Neuronal stem cell (in vitro differentiated cells): ENCODE results near the gene FOXO3.

Source experiments
- DNase-seq: peaks from one replicate; pipeline ENCODE4 v3.0.0-alpha.2; 2013; ENCODE audit warnings: low spot score
- H2AFZ ChIP-seq: one replicate; pipeline ENCODE4 v1.6.1; 2013; ENCODE audit warnings: mild to moderate bottlenecking, low read length, inconsistent platforms
- H2AK5ac ChIP-seq: 2 replicates; pipeline ENCODE4 v1.6.1; 2013; ENCODE audit warnings: low read depth, mild to moderate bottlenecking, inconsistent platforms, low read length, moderate library complexity, mixed read lengths
- H2BK120ac ChIP-seq: 2 replicates; pipeline ENCODE4 v1.6.1; 2013; ENCODE audit warnings: low read depth, mild to moderate bottlenecking, inconsistent platforms, low read length, moderate library complexity, mixed read lengths
- H2BK12ac ChIP-seq: one replicate; pipeline ENCODE4 v1.6.1; 2013; ENCODE audit warnings: low read length, inconsistent platforms
- H2BK15ac ChIP-seq: 2 replicates; pipeline ENCODE4 v1.6.1; 2013; ENCODE audit warnings: mild to moderate bottlenecking, low read length, inconsistent platforms, mixed read lengths
- H2BK5ac ChIP-seq: one replicate; pipeline ENCODE4 v1.6.1; 2013; ENCODE audit warnings: inconsistent platforms, mild to moderate bottlenecking, low read length, moderate library complexity
- H3K14ac ChIP-seq: one replicate; pipeline ENCODE4 v1.6.1; 2013; ENCODE audit warnings: low read length, inconsistent platforms
- H3K18ac ChIP-seq: 2 replicates; pipeline ENCODE4 v1.6.1; 2013; ENCODE audit warnings: low read length, inconsistent platforms
- H3K23ac ChIP-seq: 2 replicates; pipeline ENCODE4 v1.6.1; 2013; ENCODE audit warnings: low read depth, mild to moderate bottlenecking, mixed read lengths, low read length, inconsistent platforms; ENCODE audit not compliant: poor library complexity
- H3K27ac ChIP-seq: replicated peaks from 3 replicates; pipeline ENCODE4 v1.5.1; 2013; ENCODE audit warnings: low read length, inconsistent platforms
- H3K27me3 ChIP-seq, 3 experiments: 2 replicates each; pipeline ENCODE4 v1.6.1; 2013; ENCODE audit warnings: low read length in 3 of 3, mild to moderate bottlenecking in 2 of 3, inconsistent platforms in 1 of 3, low read depth in 1 of 3, mixed read lengths in 1 of 3, moderate library complexity in 1 of 3; ENCODE audit not compliant: control insufficient read depth in 3 of 3, insufficient read depth in 3 of 3
- H3K36me3 ChIP-seq, 2 donors: replicated peaks in 1 of 2; 2 replicates each; pipeline ENCODE4 v1.6.1; 2013; ENCODE audit warnings: low read length in 2 of 2; ENCODE audit not compliant: control insufficient read depth in 2 of 2, insufficient read depth in 2 of 2
- H3K4ac ChIP-seq: 2 replicates; pipeline ENCODE4 v1.6.1; 2013; ENCODE audit warnings: inconsistent platforms, mild to moderate bottlenecking, low read length, moderate library complexity
- H3K4me1 ChIP-seq, 2 donors: 1 replicate in 1 of 2; 2 replicates in 1 of 2; pipeline ENCODE4 v1.6.1; 2013; ENCODE audit warnings: low read length in 2 of 2, low read depth in 1 of 2; ENCODE audit not compliant: control insufficient read depth in 2 of 2, insufficient read depth in 1 of 2
- H3K4me2 ChIP-seq: one replicate; pipeline ENCODE4 v1.6.1; 2013; ENCODE audit warnings: mild to moderate bottlenecking, low read length, inconsistent platforms; ENCODE audit not compliant: insufficient read depth, poor library complexity, severe bottlenecking
- H3K4me3 ChIP-seq, 2 donors: 2 replicates each; pipeline ENCODE4 v1.5.1; 2013; ENCODE audit warnings: low read length in 2 of 2, mild to moderate bottlenecking in 2 of 2, inconsistent platforms in 1 of 2, moderate library complexity in 1 of 2
- H3K79me1 ChIP-seq: one replicate; pipeline ENCODE4 v1.6.1; 2013; ENCODE audit warnings: low read depth, mild to moderate bottlenecking, inconsistent platforms, low read length, moderate library complexity
- H3K9ac ChIP-seq: one replicate; pipeline ENCODE4 v1.6.1; 2013; ENCODE audit warnings: mild to moderate bottlenecking, low read depth, low read length, inconsistent platforms; ENCODE audit not compliant: poor library complexity
- H3K9me3 ChIP-seq, 2 donors: replicated peaks in 1 of 2; 2 replicates each; pipeline versions ENCODE3 to v1.6.1; 2013; ENCODE audit warnings: low read length in 2 of 2, mild to moderate bottlenecking in 2 of 2, inconsistent platforms in 1 of 2, low read depth in 1 of 2, mixed read lengths in 1 of 2, moderate library complexity in 1 of 2; ENCODE audit not compliant: control insufficient read depth in 2 of 2, insufficient read depth in 1 of 2
- H4K8ac ChIP-seq: one replicate; pipeline ENCODE4 v1.6.1; 2013; ENCODE audit warnings: low read depth, mild to moderate bottlenecking, inconsistent platforms, low read length, moderate library complexity
- H4K91ac ChIP-seq: one replicate; pipeline ENCODE4 v1.6.1; 2013; ENCODE audit warnings: low read length, low read depth, mild to moderate bottlenecking, inconsistent platforms; ENCODE audit not compliant: poor library complexity
- WGBS, 2 donors: extraction: QIAGEN DNeasy Blood & Tissue Kit; methylation state at CpG; one replicate each; pipeline ENCODE4 v1.1.7; 2013; ENCODE audit warnings: missing lambda C conversion rate in 2 of 2, mixed read lengths in 1 of 2; ENCODE audit not compliant: insufficient read length in 2 of 2, insufficient replicate concordance in 1 of 2; ENCODE audit errors: extremely low coverage in 2 of 2; 5-methylcytosine and 5-hydroxymethylcytosine counted together

The FOXO3 gene

DNA sequence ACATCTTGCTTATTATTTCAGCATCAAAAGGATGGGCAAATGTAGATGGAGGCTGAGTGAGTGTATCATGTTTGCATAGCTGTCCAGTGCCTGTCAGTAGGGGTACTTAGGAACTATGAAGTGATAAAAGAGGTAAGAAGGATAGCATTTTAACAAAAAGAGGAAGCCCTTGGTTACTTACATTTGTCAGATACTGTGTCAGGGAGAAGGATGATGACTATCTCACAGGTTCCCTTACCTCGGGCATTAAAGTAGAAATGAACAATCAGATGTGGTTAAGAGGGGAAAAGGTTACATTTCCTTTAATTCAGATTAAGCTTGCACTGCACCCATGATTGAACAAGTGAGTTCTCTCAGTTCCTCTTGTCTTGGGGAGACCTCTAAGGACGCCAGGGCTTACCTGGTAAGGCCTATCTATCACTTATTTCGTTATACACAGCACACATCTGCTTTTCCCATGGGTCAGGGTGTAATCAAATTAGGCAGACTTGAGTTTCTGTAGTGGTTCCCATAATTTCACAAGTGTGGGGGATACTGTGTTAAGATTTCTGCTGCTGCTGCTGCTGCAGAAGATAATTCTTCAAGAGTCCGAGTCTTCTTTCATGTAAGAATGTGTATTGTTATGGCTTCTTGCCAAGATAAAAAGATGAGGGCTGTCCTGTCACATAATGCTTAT lies 4.5 kb downstream of the FOXO3 start:
- peaks cover 0 to 8% of the 10 kb centered on the region in 2 donors for H3K4me1 ChIP-seq
- H2AK5ac ChIP-seq, result no peak overlapping the region
- H3K27ac ChIP-seq, result no peak overlapping the region
- no peak overlapping the region for H4K91ac ChIP-seq
- no peak overlapping the region for H2AFZ ChIP-seq
- peaks cover 9% of the 10 kb centered on the region for H3K79me1 ChIP-seq
- no peak for DNase-seq
- H4K8ac ChIP-seq, result no peak overlapping the region
- no peak overlapping the region for H3K23ac ChIP-seq
- no peak overlapping the region for H2BK12ac ChIP-seq
- H3K14ac ChIP-seq, result no peak overlapping the region
- H3K4me3 ChIP-seq, result no peak overlapping the region
- peaks cover 5 to 52% of the 10 kb centered on the region in 2 donors for H3K36me3 ChIP-seq
- no peak overlapping the region for H3K4me2 ChIP-seq
- no peak overlapping the region for H3K18ac ChIP-seq
- H2BK5ac ChIP-seq, result no peak overlapping the region
- no peak overlapping the region for H2BK15ac ChIP-seq
- H2BK120ac ChIP-seq, result no peak overlapping the region
- H3K9ac ChIP-seq, result no peak overlapping the region
- H3K4ac ChIP-seq, result no peak overlapping the region
- H3K9me3 ChIP-seq, result peaks cover 0 to 10% of the 10 kb centered on the region in 2 donors
- WGBS, 2 donors, result no CpG with 5 or more reads among the region's 4 CpGs
- H3K27me3 ChIP-seq, result peaks cover 0 to 9% (median 0%) of the 10 kb centered on the region in 3 experiments

GRCh38 chr6:108565893-108566292 lies 5.2 kb downstream of the FOXO3 start:
- Histone ChIP-seq H3K4me2 (no peak overlapping the region), H3K36me3 (peaks cover 7 to 59% of the 10 kb centered on the region in 2 donors), H2BK15ac (no peak overlapping the region), H3K9ac (no peak overlapping the region), H3K79me1 (peaks cover 9% of the 10 kb centered on the region), H3K18ac (no peak overlapping the region), H3K4me1 (peaks cover 0 to 8% of the 10 kb centered on the region in 2 donors), H4K8ac (no peak overlapping the region), H3K4ac (no peak overlapping the region), H2BK120ac (no peak overlapping the region), H2AFZ (no peak overlapping the region), H3K9me3 (peaks cover 0 to 10% of the 10 kb centered on the region in 2 donors), H4K91ac (no peak overlapping the region), H3K23ac (no peak overlapping the region), H2BK5ac (no peak overlapping the region), H3K27ac (no peak overlapping the region), H2AK5ac (no peak overlapping the region), H3K27me3 (peaks cover 0 to 9% (median 0%) of the 10 kb centered on the region in 3 experiments), H3K14ac (no peak overlapping the region), H2BK12ac (no peak overlapping the region), H3K4me3 (no peak overlapping the region)
- no CpG with 5 or more reads among the region's 4 CpGs for WGBS, 2 donors
- DNase-seq, result no peak

GRCh38 chr6:108566406-108566805 lies 5.7 kb downstream of the FOXO3 start:
- Histone ChIP-seq H2BK15ac (no peak overlapping the region), H3K4ac (no peak overlapping the region), H2BK12ac (no peak overlapping the region), H2BK5ac (no peak overlapping the region), H3K9ac (no peak overlapping the region), H4K91ac (no peak overlapping the region), H2AFZ (no peak overlapping the region), H2BK120ac (no peak overlapping the region), H3K23ac (no peak overlapping the region), H3K36me3 (peaks cover 7 to 64% of the 10 kb centered on the region in 2 donors), H3K4me3 (no peak overlapping the region), H3K79me1 (peaks cover 9% of the 10 kb centered on the region), H3K27me3 (peaks cover 0 to 9% (median 0%) of the 10 kb centered on the region in 3 experiments), H2AK5ac (no peak overlapping the region), H3K14ac (no peak overlapping the region), H3K4me1 (peaks cover 0 to 8% of the 10 kb centered on the region in 2 donors), H3K9me3 (peaks cover 0 to 10% of the 10 kb centered on the region in 2 donors), H4K8ac (no peak overlapping the region), H3K27ac (no peak overlapping the region), H3K18ac (no peak overlapping the region), H3K4me2 (no peak overlapping the region)
- DNase-seq, result no peak

DNA sequence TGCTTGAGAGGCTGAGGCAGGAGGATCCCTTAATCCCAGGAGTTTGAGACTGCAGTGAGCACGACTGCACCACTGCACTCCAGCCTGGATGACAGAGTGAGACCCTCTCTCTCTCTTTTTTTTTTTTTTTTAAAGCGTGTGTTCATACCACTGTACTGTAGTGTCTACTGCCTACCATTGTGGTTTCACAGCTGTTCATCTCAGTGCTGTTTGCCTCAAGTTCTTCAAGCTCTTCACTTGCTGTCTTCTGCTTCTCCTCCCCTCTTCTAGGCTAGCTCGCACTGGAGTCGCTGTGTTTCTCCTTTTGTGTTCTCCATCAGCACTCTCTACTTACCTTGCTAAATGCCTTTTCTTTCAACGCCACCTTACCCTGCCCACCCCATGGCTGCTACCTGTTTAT lies 7.4 kb downstream of the FOXO3 start:
- Histone ChIP-seq H2AK5ac (no peak overlapping the region), H3K4ac (no peak overlapping the region), H3K4me1 (peaks cover 0 to 2% of the 10 kb centered on the region in 2 donors), H2BK12ac (no peak overlapping the region), H3K9ac (no peak overlapping the region), H3K14ac (no peak overlapping the region), H2BK15ac (no peak overlapping the region), H2AFZ (no peak overlapping the region), H3K4me3 (no peak overlapping the region), H3K27me3 (no peaks in the 10 kb centered on the region), H4K8ac (no peak overlapping the region), H2BK120ac (no peak overlapping the region), H3K23ac (no peak overlapping the region), H3K18ac (no peak overlapping the region), H2BK5ac (no peak overlapping the region), H3K27ac (no peak overlapping the region), H3K79me1 (no peaks in the 10 kb centered on the region), H3K9me3 (no peaks in the 10 kb centered on the region), H3K36me3 (peaks cover 10 to 65% of the 10 kb centered on the region in 2 donors), H4K91ac (no peak overlapping the region), H3K4me2 (no peak overlapping the region)
- WGBS, 2 donors, result no CpG with 5 or more reads among the region's 5 CpGs
- no peak for DNase-seq
